Activated CD8-positive, alpha-beta T cell treated with anti-CD3 and anti-CD28 coated beads, Interleukin-2, amount 10 ng/mL, durations not matched to agents 7 days and 5 days (primary cell): ENCODE measurements around the gene PDAP1. TPM values are rescaled to one million over a fixed set of nuclear protein-coding genes. Genes with fewer than 3 reads are reported as not detected.

Experiments used
- ATAC-seq: fragments of 150-1000 bp; cut with Tn5 transposase; one replicate; pipeline ENCODE4 v1.10.0; 2021; ENCODE audit warnings: moderate library complexity
- CTCF ChIA-PET: fragments of 350-600 bp; sonication (Branson Sonifier 250); formaldehyde crosslinking; loops from one replicate; lab custom pipeline; 2021; ENCODE audit warnings: antibody characterized with exemption; lab: Charles Lee
- POLR2A ChIA-PET: fragments of 350-600 bp; sonication (Branson Sonifier 250); formaldehyde crosslinking; loops from one replicate; lab custom pipeline; 2021; ENCODE audit warnings: antibody characterized with exemption; lab: Charles Lee
- DNase-seq: peaks from one replicate; pipeline ENCODE4 v3.0.0-alpha.2; 2020
- H3K27ac Mint-ChIP-seq: one replicate; pipeline ENCODE4 v1.8.0; 2021; ENCODE audit warnings: mild to moderate bottlenecking, mixed read lengths
- H3K27me3 Mint-ChIP-seq: one replicate; pipeline ENCODE4 v1.8.0; 2021; ENCODE audit warnings: low read depth, mixed read lengths
- H3K36me3 Mint-ChIP-seq: one replicate; pipeline ENCODE4 v1.8.0; 2021; ENCODE audit warnings: low read depth, mixed read lengths
- H3K4me1 Mint-ChIP-seq: one replicate; pipeline ENCODE4 v1.8.0; 2021; ENCODE audit warnings: low read depth, mixed read lengths
- H3K4me3 Mint-ChIP-seq: one replicate; pipeline ENCODE4 v1.8.0; 2021; ENCODE audit warnings: mild to moderate bottlenecking, mixed read lengths
- H3K9me3 Mint-ChIP-seq: one replicate; pipeline ENCODE4 v1.8.0; 2022; ENCODE audit warnings: mixed read lengths; ENCODE audit not compliant: insufficient read depth
- total RNA-seq, 2 experiments: library from RNA; stranded (reverse); gene quantifications; one replicate each; pipeline ENCODE4 v1.2.3, GENCODE V29; 2021

Gene PDAP1
- total RNA-seq, 2 experiments from 2014 or later, result 104 TPM

- H3K36me3 Mint-ChIP-seq, result peaks cover 38% of the 10 kb centered on the region
- POLR2A ChIA-PET, result no interaction called here
- CTCF ChIA-PET, result interaction anchor here (1.0 kb wide), 1 partner anchor 18 kb away, joined by 4 read pairs; no protein-coding TSS in a partner anchor
These were observed 3.4 kb downstream of the PDAP1 start for GRCh38 chr7:99404977-99405320.

DNA sequence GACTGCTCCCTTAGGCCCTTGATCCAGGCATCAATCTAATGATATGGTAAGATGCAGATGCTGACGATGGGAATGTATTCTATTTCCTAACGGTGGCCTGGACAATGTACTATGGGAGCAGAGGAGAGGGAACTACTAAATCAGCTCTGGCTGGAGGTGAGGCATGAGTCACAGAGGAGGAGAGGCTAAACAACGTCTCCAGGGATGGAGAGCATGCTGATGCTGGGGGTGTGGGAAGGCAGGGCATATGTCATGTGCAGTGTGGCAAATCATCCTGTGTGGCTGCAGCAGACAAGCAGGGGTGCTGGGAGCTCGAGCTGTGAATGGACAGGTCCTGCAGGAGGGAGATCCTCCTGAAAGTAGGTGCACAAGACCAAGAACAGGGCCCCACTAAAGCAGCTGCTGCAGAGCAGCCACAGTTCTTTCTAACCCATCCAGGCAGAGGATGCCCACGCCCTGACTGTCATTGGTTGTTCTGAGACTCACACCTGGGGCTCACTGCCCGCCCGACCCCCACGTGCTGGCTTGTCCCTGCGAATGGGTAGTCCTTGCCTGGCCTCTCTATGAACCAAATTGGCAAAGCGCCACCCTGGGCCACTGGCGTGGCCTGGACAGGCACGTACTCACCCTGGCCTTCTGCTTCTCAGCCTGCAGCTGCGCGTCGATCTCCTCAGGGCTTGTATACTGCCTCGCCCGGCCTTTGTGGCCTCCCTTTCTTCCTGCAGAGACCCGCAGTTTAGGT is 4.0 kb downstream of the PDAP1 start:
- H3K4me3 Mint-ChIP-seq, result no peak overlapping the region
- ChIA-PET CTCF (no interaction called here), POLR2A (interaction anchor here (0.6 kb wide), 1 partner anchor 10 kb away, joined by 3 read pairs; no protein-coding TSS in a partner anchor)
- H3K27ac Mint-ChIP-seq, result peak overlapping the region; percentile 37
- no peaks in the 10 kb centered on the region for H3K27me3 Mint-ChIP-seq
- no peaks in the 10 kb centered on the region for H3K9me3 Mint-ChIP-seq
- peaks cover 29% of the 10 kb centered on the region for H3K4me1 Mint-ChIP-seq
- ATAC-seq (no peak), DNase-seq (no peak)
- H3K36me3 Mint-ChIP-seq, result peaks cover 36% of the 10 kb centered on the region

More at GRCh38 chr7:99404977-99405320, 3.4 kb downstream of the PDAP1 start:
- peaks cover 33% of the 10 kb centered on the region for H3K4me1 Mint-ChIP-seq
- no peak overlapping the region for H3K4me3 Mint-ChIP-seq
- H3K9me3 Mint-ChIP-seq, result no peaks in the 10 kb centered on the region
- ATAC-seq (no peak), DNase-seq (no peak)
- no peak overlapping the region for H3K27ac Mint-ChIP-seq
- no peaks in the 10 kb centered on the region for H3K27me3 Mint-ChIP-seq

DNA sequence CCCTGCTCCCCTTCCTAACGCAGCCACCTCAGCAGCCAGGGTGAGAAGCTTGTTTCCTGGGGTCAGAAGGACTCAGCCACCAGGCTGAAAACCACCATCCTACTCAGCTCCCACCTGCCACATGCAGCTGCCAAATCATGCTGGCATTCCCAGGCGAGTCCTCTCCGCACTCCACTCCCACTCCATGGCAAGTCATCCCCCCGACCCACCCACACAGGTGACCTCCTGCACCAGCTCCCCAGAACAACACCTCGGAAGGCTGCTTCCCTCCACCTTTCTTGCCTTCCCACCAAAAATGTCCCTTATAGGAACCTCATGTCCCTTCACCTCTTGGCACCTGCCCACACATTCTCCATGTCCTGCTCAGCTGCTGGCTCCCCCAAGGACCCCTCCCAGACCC is 4.6 kb downstream of the PDAP1 start:
- Mint-ChIP-seq H3K9me3 (no peaks in the 10 kb centered on the region), H3K27ac (peak overlapping the region; percentile 37), H3K4me3 (no peak overlapping the region), H3K36me3 (peaks cover 37% of the 10 kb centered on the region), H3K4me1 (peaks cover 31% of the 10 kb centered on the region), H3K27me3 (no peaks in the 10 kb centered on the region)
- ATAC-seq, result no peak
- ChIA-PET POLR2A (no interaction called here), CTCF (interaction anchor here (0.6 kb wide), 1 partner anchor 13 kb away, joined by 3 read pairs; no protein-coding TSS in a partner anchor)
- DNase-seq, result no peak

- Mint-ChIP-seq H3K27ac (peak overlapping the region; percentile 19), H3K4me1 (peaks cover 34% of the 10 kb centered on the region), H3K27me3 (no peaks in the 10 kb centered on the region), H3K9me3 (no peaks in the 10 kb centered on the region), H3K36me3 (peaks cover 44% of the 10 kb centered on the region), H3K4me3 (no peak overlapping the region)
- CTCF ChIA-PET, result no interaction called here
- no peak for DNase-seq
- ATAC-seq, result no peak
- POLR2A ChIA-PET, result no interaction called here
These were observed 5.5 kb downstream of the PDAP1 start for GRCh38 chr7:99402854-99403253.

GRCh38 chr7:99399597-99399996 is 8.8 kb downstream of the PDAP1 start:
- ChIA-PET POLR2A (interaction anchor here (1.4 to 3.1 kb wide), 4 partner anchors 9 to 25 kb away, joined by 3 to 23 read pairs (median 3); partner anchors contain the start of genes ARPC1B, BUD31 and PDAP1), CTCF (interaction anchor here (1.5 to 1.6 kb wide), 2 partner anchors 8 to 9 kb away, joined by 4 to 10 read pairs; partner anchors contain the start of genes BUD31 and PDAP1)
- DNase-seq (no peak), ATAC-seq (no peak)
- no peaks in the 10 kb centered on the region for H3K27me3 Mint-ChIP-seq
- peaks cover 69% of the 10 kb centered on the region for H3K36me3 Mint-ChIP-seq
- no peak overlapping the region for H3K4me3 Mint-ChIP-seq
- H3K4me1 Mint-ChIP-seq, result peaks cover 14% of the 10 kb centered on the region
- H3K27ac Mint-ChIP-seq, result peak overlapping the region; percentile 60
- no peaks in the 10 kb centered on the region for H3K9me3 Mint-ChIP-seq

GRCh38 chr7:99398891-99399445 is 9.4 kb downstream of the PDAP1 start:
- H3K27me3 Mint-ChIP-seq, result no peaks in the 10 kb centered on the region
- CTCF ChIA-PET, result interaction anchor here (1.0 to 1.6 kb wide), 2 partner anchors 9 to 12 kb away, joined by 3 to 10 read pairs; partner anchors contain the start of genes BUD31 and PDAP1
- no peaks in the 10 kb centered on the region for H3K9me3 Mint-ChIP-seq
- H3K27ac Mint-ChIP-seq, result peak overlapping the region; percentile 56
- no peak for DNase-seq
- peaks cover 11% of the 10 kb centered on the region for H3K4me1 Mint-ChIP-seq
- POLR2A ChIA-PET, result interaction anchor here (0.7 to 3.1 kb wide), 8 partner anchors 9 to 39 kb away, joined by 3 to 23 read pairs (median 3); partner anchors contain the start of genes ARPC1B, BUD31, CPSF4 and PDAP1
- peaks cover 71% of the 10 kb centered on the region for H3K36me3 Mint-ChIP-seq
- H3K4me3 Mint-ChIP-seq, result no peak overlapping the region
- no peak for ATAC-seq

DNA sequence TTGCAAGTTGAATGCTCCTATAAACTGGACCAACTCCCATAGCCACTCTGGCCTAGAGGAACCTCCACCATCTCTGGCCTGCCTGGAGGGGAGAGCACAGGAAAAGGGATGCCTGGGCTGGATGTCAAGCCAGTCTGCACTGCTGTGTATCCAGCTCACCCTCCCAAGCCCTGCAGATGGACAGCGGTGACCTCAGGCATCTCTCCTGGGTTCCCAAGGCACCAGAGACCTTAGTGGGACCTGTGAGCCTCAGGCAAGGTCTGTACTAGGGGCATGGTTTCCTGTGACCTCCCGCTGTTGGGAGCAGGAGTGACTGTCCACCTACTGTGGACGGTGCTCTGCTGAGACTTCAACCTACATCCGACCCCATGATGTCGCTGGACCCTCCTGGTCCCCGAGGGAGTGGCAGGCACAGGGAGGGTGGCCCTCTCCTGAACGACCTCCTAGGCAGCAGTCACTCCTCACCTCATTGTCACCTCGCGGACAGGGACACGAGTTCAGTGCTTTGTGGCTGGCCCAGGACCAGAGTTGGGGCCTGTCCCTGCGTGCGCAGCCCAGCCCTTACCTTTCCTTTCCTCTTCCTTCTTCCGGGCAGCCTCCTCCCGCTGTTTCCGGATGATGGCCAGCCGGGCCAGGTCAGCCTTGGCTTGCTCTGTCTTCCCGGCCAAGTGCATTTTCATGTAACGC is 11.0 kb downstream of the PDAP1 start:
- H3K27ac Mint-ChIP-seq, result peak overlapping the region; percentile 56
- DNase-seq (no peak), ATAC-seq (no peak)
- H3K4me3 Mint-ChIP-seq, result no peak overlapping the region
- no peaks in the 10 kb centered on the region for H3K9me3 Mint-ChIP-seq
- peaks cover 22% of the 10 kb centered on the region for H3K4me1 Mint-ChIP-seq
- POLR2A ChIA-PET, result interaction anchor here (1.2 kb wide), 2 partner anchors 9 to 17 kb away, joined by 3 read pairs; no protein-coding TSS in a partner anchor
- H3K36me3 Mint-ChIP-seq, result peaks cover 72% of the 10 kb centered on the region
- H3K27me3 Mint-ChIP-seq, result no peaks in the 10 kb centered on the region
- CTCF ChIA-PET, result no interaction called here

- DNase-seq (no peak), ATAC-seq (no peak)
- Mint-ChIP-seq H3K4me3 (no peak overlapping the region), H3K36me3 (peaks cover 76% of the 10 kb centered on the region), H3K27me3 (no peaks in the 10 kb centered on the region), H3K27ac (peak overlapping the region; percentile 56), H3K9me3 (no peaks in the 10 kb centered on the region), H3K4me1 (peaks cover 29% of the 10 kb centered on the region)
- CTCF ChIA-PET, result no interaction called here
- POLR2A ChIA-PET, result interaction anchor here (1.0 to 1.2 kb wide), 3 partner anchors 10 to 16 kb away, joined by 3 read pairs; partner anchors contain the start of genes BUD31 and PDAP1
These were observed 11.7 kb downstream of the PDAP1 start for GRCh38 chr7:99396418-99397296.

DNA sequence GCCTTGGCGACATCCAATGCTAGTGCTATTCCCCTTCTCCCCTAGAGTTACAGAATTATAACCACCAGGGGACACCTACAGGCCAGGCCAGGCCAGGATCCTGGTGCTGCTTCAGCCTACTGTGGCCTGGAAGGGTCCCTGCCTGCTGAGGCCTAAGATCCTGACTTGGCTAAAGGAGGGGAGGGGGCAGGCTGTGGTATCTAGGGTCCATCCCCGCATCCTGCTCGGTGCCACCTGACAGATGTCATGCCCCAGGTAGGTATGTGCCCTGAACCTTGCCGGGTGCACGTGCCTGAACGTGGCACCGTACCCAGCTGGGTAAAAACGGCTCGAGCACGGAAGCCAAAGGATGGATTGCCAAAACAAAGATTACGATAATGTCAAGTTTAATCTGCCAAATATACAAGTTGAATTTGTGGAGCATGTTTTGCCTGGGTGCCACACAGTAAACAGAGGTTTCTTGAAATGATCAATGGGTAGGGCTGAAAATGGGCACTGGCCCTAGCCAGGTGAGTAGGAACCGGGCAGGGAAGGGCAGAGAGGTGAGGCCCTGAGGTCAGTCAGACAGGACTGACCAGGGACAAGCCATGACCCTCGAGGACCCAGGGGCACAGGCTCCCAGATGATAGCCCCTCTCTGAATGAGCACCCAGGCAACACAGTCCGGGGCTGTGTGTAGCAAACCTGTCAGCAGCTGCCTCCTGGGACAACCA is 12.6 kb downstream of the PDAP1 start:
- no peak for DNase-seq
- no peak for ATAC-seq
- Mint-ChIP-seq H3K36me3 (peaks cover 75% of the 10 kb centered on the region), H3K27ac (no peak overlapping the region), H3K27me3 (no peaks in the 10 kb centered on the region), H3K4me1 (peaks cover 36% of the 10 kb centered on the region), H3K9me3 (no peaks in the 10 kb centered on the region), H3K4me3 (no peak overlapping the region)
- CTCF ChIA-PET, result interaction anchor here (4.5 kb wide), 1 partner anchor 12 kb away, joined by 17 read pairs; the partner anchor contains the start of genes BUD31 and PDAP1
- POLR2A ChIA-PET, result interaction anchor here (1.0 to 1.2 kb wide), 3 partner anchors 10 to 15 kb away, joined by 3 read pairs; partner anchors contain the start of genes BUD31 and PDAP1

DNA sequence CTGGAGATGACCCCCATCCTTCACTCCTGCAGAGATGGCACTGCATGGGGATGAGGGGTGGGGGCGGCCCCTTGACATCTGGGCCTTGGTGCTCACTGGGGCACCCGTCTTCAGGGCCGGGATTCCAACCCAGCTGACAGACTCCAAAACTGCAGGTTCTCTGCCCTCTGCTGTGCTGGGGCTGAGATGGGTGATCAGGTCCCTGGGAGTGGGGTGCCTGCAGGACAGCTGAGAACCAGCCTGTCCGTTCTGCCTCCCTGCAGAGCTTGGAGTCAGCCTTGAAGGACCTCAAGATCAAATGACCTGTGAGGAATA is 14.3 kb downstream of the PDAP1 start:
- ChIA-PET POLR2A (interaction anchor here (0.5 to 3.1 kb wide), 7 partner anchors 10 to 514 kb away, joined by 3 to 23 read pairs (median 3); partner anchors contain the start of genes BUD31 and PDAP1), CTCF (interaction anchor here (4.5 kb wide), 1 partner anchor 14 kb away, joined by 17 read pairs; the partner anchor contains the start of genes BUD31 and PDAP1)
- Mint-ChIP-seq H3K4me1 (peaks cover 37% of the 10 kb centered on the region), H3K27ac (peak overlapping the region; percentile 15), H3K4me3 (no peak overlapping the region), H3K36me3 (peaks cover 73% of the 10 kb centered on the region), H3K27me3 (no peaks in the 10 kb centered on the region), H3K9me3 (no peaks in the 10 kb centered on the region)
- DNase-seq (no peak), ATAC-seq (no peak)
